ENCODE data around the gene WSB1.

GRCh38 chr17:27283060-27283459, 10.9 kb upstream of the WSB1 start:
- TF ChIP-seq BHLHE40 (IDR thresholded peaks at IDR 0.05; ENCODE audit: low read length) (no peak), CEBPG (CRISPR knock-in tag; IDR thresholded peaks at IDR 0.05) (no peak), CEBPG (tag; conservative IDR thresholded peaks at IDR 0.05 in 1 of 2, IDR thresholded peaks at IDR 0.05 in 1 of 2) (no peak), TAF1 (IDR thresholded peaks at IDR 0.05; ENCODE audit: control insufficient read depth, extremely low read depth, insufficient read depth, low read length, severe bottlenecking) (no peak), ZKSCAN8 (CRISPR knock-in tag; IDR thresholded peaks at IDR 0.05) (no peak), SREBF1 (IDR thresholded peaks at IDR 0.05; ENCODE audit: borderline replicate concordance, low read depth, low read length) (no peak), HBP1 (CRISPR knock-in tag; IDR thresholded peaks at IDR 0.05) (no peak), CTCF (IDR thresholded peaks at IDR 0.05 in 2 of 3, conservative IDR thresholded peaks at IDR 0.05 in 1 of 3; ENCODE audit: insufficient read depth in 2 of 3, low read depth in 1 of 3, low read length in 3 of 3) (no peak), SMAD3 (CRISPR knock-in tag; conservative IDR thresholded peaks at IDR 0.05) (no peak), EZH2 (IDR thresholded peaks at IDR 0.05; ENCODE audit: borderline replicate concordance, low read depth, low read length) (no peak), RUNX1 (IDR thresholded peaks at IDR 0.05; ENCODE audit: low read depth) (no peak), ZBED1 (IDR thresholded peaks at IDR 0.05) (no peak)
